ENCODE data around the gene DLX3.

GRCh38 chr17:49949634-49950033 lies 45.4 kb downstream of the DLX3 start:
- TF ChIP-seq CTCF (IDR thresholded peaks at IDR 0.05; ENCODE audit: borderline replicate concordance, extremely low read depth, low read length, poor library complexity, severe bottlenecking) (no peak), EZH2 (IDR thresholded peaks at IDR 0.05; ENCODE audit: borderline replicate concordance, low read depth, low read length, severe bottlenecking) (no peak)

Measured in DND-41 (cell line).